HUES64 (cell line): ENCODE measurements around the gene BMP7.
"Not testable (repeated sequence)": the region's sequence is repeated elsewhere in the genome, so short reads cannot be mapped to it uniquely, and the experiment has no call there.

ENCODE experiments used
- H3K27ac ChIP-seq: 2 replicates; pipeline ENCODE4 v1.7.0; 2013; ENCODE audit warnings: low read depth, low read length, inconsistent platforms
- H3K27me3 ChIP-seq: 2 replicates; pipeline ENCODE4 v1.6.1; 2013; ENCODE audit warnings: mild to moderate bottlenecking, low read length; ENCODE audit not compliant: insufficient read depth
- H3K36me3 ChIP-seq: 2 replicates; pipeline ENCODE4 v1.6.1; 2013; ENCODE audit warnings: mild to moderate bottlenecking, low read length; ENCODE audit not compliant: insufficient read depth
- H3K4me1 ChIP-seq: 2 replicates; pipeline ENCODE4 v1.6.1; 2013; ENCODE audit warnings: mild to moderate bottlenecking, low read length, moderate library complexity; ENCODE audit not compliant: insufficient read depth
- H3K4me3 ChIP-seq: 2 replicates; pipeline ENCODE4 v1.5.1; 2013; ENCODE audit warnings: mild to moderate bottlenecking, low read length, moderate library complexity
- H3K9ac ChIP-seq: 2 replicates; pipeline ENCODE4 v1.6.1; 2013; ENCODE audit warnings: mild to moderate bottlenecking, low read depth, low read length
- H3K9me3 ChIP-seq: 2 replicates; pipeline ENCODE4 v1.6.1; 2013; ENCODE audit warnings: low read depth, low read length; ENCODE audit not compliant: insufficient read depth
- WGBS: fragments of 150-250, 120-280 bp; methylation state at CpG from one replicate; pipeline ENCODE4 v1.1.7; 2013; ENCODE audit warnings: missing lambda C conversion rate; 5-methylcytosine and 5-hydroxymethylcytosine counted together

BMP7 gene

GRCh38 chr20:57162362-57162652 lies 104.1 kb downstream of the BMP7 start:
- no peaks in the 10 kb centered on the region for H3K27me3 ChIP-seq
- peaks cover 3% of the 10 kb centered on the region; the same call in 1 of the 2 replicates for H3K9me3 ChIP-seq
- no peak overlapping the region for H3K4me3 ChIP-seq
- no peak overlapping the region for H3K9ac ChIP-seq
- peaks cover 12% of the 10 kb centered on the region for H3K4me1 ChIP-seq
- H3K36me3 ChIP-seq: no peaks in the 10 kb centered on the region
- WGBS: 87% methylated on average over 5 of the region's 5 CpGs
- H3K27ac ChIP-seq: no peak overlapping the region

DNA sequence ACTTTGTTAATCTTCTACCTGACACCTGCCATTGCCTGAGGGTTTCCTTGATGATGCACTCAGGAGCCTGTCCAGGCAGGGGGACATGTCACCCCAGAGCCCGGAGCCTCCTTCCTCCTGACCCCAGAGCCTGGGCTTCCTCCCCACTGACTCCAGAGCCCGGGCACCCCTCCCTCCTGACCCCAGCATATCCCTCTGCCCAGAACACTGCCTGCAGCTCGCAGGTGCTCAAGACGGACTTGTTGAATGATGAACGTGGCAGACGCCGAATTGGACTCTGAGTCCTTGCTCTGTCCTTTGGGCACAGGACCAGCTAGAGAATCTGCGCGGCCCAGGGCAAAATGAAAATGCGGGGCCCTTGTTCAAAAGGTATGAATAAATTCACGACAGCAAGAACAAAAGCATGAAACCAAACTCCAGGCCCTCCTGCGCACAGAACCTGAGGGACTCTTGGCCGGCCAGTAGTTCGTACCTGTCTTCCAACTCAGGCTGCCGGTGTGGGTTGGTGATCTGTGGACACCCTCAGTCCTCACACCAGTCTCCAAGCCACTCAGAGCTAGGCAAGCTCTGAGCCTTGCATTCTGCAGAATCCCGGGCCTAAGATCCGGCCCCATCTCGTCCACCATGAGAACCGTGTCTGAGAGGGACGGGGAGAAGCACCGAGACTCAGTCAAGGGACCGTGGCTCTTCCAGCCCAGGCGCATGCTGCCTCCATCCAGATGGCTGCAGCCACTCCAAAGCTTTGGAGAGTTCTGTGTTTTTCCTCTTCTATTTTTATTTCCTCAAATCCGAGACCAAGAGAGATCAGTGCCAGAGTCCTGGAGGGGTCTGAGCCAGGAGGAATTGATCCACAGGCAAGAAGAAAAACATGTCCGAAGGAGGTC lies 104.7 kb downstream of the BMP7 start:
- no peak overlapping the region for H3K9ac ChIP-seq
- no peak overlapping the region for H3K4me3 ChIP-seq
- no peaks in the 10 kb centered on the region for H3K36me3 ChIP-seq
- peaks cover 12% of the 10 kb centered on the region for H3K4me1 ChIP-seq
- H3K27ac ChIP-seq: no peak overlapping the region
- 92% methylated on average over 25 of the region's 25 CpGs for WGBS
- H3K27me3 ChIP-seq: no peaks in the 10 kb centered on the region
- H3K9me3 ChIP-seq: peaks cover 3% of the 10 kb centered on the region; the same call in 1 of the 2 replicates

GRCh38 chr20:57160985-57161384 lies 105.5 kb downstream of the BMP7 start:
- WGBS: 97% methylated on average over 8 of the region's 8 CpGs
- Histone ChIP-seq H3K9me3 (peaks cover 3% of the 10 kb centered on the region; the same call in 1 of the 2 replicates), H3K36me3 (no peaks in the 10 kb centered on the region), H3K4me3 (no peak overlapping the region), H3K27ac (no peak overlapping the region), H3K9ac (no peak overlapping the region), H3K27me3 (no peaks in the 10 kb centered on the region), H3K4me1 (peaks cover 12% of the 10 kb centered on the region)

- Histone ChIP-seq H3K4me1 (peaks cover 12% of the 10 kb centered on the region), H3K4me3 (no peak overlapping the region), H3K9ac (no peak overlapping the region), H3K27ac (no peak overlapping the region), H3K9me3 (peaks cover 3% of the 10 kb centered on the region; the same call in 1 of the 2 replicates), H3K27me3 (no peaks in the 10 kb centered on the region), H3K36me3 (no peaks in the 10 kb centered on the region)
- WGBS: 92% methylated on average over 16 of the region's 16 CpGs
Measured at GRCh38 chr20:57159945-57160610, 106.4 kb downstream of the BMP7 start.

GRCh38 chr20:57159193-57159851 lies 107.1 kb downstream of the BMP7 start:
- no peak overlapping the region for H3K9ac ChIP-seq
- H3K27me3 ChIP-seq: no peaks in the 10 kb centered on the region
- peaks cover 12% of the 10 kb centered on the region for H3K4me1 ChIP-seq
- no peak overlapping the region for H3K27ac ChIP-seq
- WGBS: 81% methylated on average over 12 of the region's 13 CpGs
- no peak overlapping the region for H3K4me3 ChIP-seq
- no peaks in the 10 kb centered on the region for H3K36me3 ChIP-seq
- peaks cover 3% of the 10 kb centered on the region; the same call in 1 of the 2 replicates for H3K9me3 ChIP-seq

GRCh38 chr20:57158474-57158873 lies 108.0 kb downstream of the BMP7 start:
- no peaks in the 10 kb centered on the region for H3K36me3 ChIP-seq
- no peaks in the 10 kb centered on the region for H3K27me3 ChIP-seq
- H3K9me3 ChIP-seq: no peaks in the 10 kb centered on the region
- peaks cover 12% of the 10 kb centered on the region for H3K4me1 ChIP-seq
- 94% methylated on average over 7 of the region's 7 CpGs for WGBS
- no peak overlapping the region for H3K9ac ChIP-seq
- H3K4me3 ChIP-seq: no peak overlapping the region
- H3K27ac ChIP-seq: no peak overlapping the region

DNA sequence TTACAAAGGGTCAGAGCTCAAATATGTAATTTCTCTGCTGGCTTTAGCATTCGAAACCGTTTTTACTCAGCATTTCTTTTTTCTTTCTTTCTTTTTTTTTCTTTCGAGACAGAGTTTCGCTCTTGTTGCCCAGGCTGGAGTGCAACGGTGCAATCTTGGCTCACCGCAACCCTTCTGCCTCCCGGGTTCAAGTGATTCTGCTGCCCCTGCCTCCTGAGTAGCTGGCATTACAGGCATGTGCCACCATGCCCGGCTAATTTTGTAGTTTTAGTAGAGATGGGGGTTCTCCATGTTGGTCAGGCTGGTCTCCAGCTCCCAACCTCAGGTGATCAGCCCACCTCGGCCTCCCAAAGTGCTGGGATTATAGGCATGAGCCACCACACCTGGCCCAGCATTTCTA lies 108.7 kb downstream of the BMP7 start:
- 96% methylated on average over 9 of the region's 9 CpGs for WGBS
- not testable (repeated sequence) for H3K27me3 ChIP-seq, H3K9ac ChIP-seq, H3K36me3 ChIP-seq, H3K4me3 ChIP-seq, H3K9me3 ChIP-seq, H3K27ac ChIP-seq
- peaks cover 12% of the 10 kb centered on the region for H3K4me1 ChIP-seq

GRCh38 chr20:57157106-57157691 lies 109.2 kb downstream of the BMP7 start:
- Histone ChIP-seq H3K9ac (no peak overlapping the region), H3K27ac (no peak overlapping the region), H3K4me3 (no peak overlapping the region), H3K4me1 (peaks cover 12% of the 10 kb centered on the region), H3K9me3 (no peaks in the 10 kb centered on the region), H3K27me3 (no peaks in the 10 kb centered on the region), H3K36me3 (no peaks in the 10 kb centered on the region)
- WGBS: 93% methylated on average over 13 of the region's 13 CpGs

- Histone ChIP-seq H3K27ac (no peak overlapping the region), H3K9ac (no peak overlapping the region), H3K9me3 (no peaks in the 10 kb centered on the region), H3K36me3 (no peaks in the 10 kb centered on the region), H3K4me1 (peaks cover 12% of the 10 kb centered on the region), H3K4me3 (no peak overlapping the region), H3K27me3 (no peaks in the 10 kb centered on the region)
- WGBS: 91% methylated on average over 18 of the region's 18 CpGs
Measured at GRCh38 chr20:57156011-57156729, 110.3 kb downstream of the BMP7 start.

GRCh38 chr20:57155415-57155814 lies 111.0 kb downstream of the BMP7 start:
- H3K27ac ChIP-seq: no peak overlapping the region
- H3K9me3 ChIP-seq: no peaks in the 10 kb centered on the region
- no peak overlapping the region for H3K4me3 ChIP-seq
- no peaks in the 10 kb centered on the region for H3K36me3 ChIP-seq
- 93% methylated on average over 8 of the region's 8 CpGs for WGBS
- peaks cover 12% of the 10 kb centered on the region for H3K4me1 ChIP-seq
- no peak overlapping the region for H3K9ac ChIP-seq
- H3K27me3 ChIP-seq: no peaks in the 10 kb centered on the region
